NT2/D1 (cell line): ENCODE measurements around the gene PPARA.

Source experiments
- SUZ12 ChIP-seq: IDR thresholded peaks from 2 replicates; pipeline ENCODE4 v1.6.1; 2011; ENCODE audit not compliant: insufficient read length, insufficient read depth; ENCODE audit errors: extremely low read depth
- ZNF274 ChIP-seq: IDR thresholded peaks from 2 replicates; pipeline ENCODE4 v1.6.1; 2011; ENCODE audit warnings: mild to moderate bottlenecking, low read depth, low read length

DNA sequence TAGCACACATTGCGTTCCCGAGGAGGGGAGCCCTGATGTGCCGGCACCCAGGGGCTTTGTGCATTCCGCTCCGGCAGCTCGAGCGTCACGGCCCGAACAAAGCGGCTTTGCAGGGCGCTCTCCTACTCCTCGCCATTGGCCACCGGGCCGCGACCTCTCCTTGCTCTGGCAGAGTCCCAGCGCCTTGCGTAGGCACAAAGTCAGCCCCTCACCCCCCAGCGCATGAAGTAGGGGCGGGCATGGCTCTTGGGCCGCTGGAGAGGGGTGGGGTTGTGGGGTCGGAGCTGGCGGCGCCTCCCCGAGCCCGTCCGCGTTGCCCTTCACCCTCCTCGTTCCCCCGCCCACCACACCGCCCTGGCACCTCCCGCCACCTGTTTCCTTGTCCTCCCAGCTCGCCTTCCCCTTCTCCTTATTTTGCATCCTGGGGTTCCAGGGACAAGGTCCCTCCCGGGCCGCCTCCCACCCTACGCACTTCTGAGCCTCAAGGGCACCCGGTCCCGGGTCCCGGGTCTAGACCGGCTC is 753 bp upstream of the PPARA start:
- TF ChIP-seq ZNF274 (no peak), SUZ12 (no peak)
